Measurements from ENCODE around the gene CSF2. TPM values are rescaled to one million over a fixed set of nuclear protein-coding genes. Genes with fewer than 3 reads are reported as not detected.

CSF2 gene
- total RNA-seq, 4 donors from 2014 or later: not detected

DNA sequence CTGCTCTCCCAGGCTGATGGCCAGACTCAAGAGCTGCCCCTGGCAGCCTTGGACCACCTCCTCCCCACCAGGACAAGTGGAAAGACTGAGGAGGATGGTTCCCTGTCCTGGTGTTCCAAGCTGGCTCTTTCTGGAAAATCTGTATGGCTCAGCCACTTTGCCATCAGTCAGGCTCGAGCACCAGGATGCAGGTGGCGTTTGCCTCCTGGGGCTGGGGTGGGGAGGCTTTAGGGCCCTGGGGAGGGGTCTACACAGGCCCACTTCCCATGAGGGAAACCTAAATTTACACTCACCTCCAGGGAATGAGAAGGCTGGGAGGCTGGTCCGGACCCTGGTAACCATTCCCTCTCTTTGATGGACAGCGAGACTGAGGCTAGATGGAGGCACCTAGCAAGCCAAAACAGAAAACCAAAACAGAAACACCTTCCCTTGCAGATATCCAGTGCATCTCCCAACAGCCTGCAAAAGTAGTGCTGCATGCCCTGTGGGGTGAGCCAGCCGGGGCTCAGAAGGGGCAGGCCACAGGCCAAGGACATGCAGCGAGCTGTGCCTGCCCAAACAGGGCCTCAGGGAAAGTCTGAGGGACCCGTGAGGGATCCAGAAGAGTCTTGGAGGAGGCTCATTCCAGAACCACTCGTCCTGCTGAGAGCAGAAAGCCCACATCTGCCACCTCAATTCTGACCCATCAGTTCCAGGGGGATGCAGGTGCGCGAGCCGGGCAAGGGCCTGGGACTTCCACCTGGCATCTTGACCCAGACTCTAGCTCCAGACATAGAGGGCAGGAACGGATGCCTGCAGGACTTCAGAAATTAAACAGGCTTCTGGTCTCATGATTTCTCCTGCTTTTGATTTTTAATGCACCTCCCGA lies 5.4 kb upstream of the CSF2 start:
- Histone ChIP-seq H3K4me3 (no peak overlapping the region), H3K27ac (no peak overlapping the region), H3K4me1 (no peaks in the 10 kb centered on the region), H3K9me3 (no peaks in the 10 kb centered on the region), H3K36me3 (no peaks in the 10 kb centered on the region), H3K27me3 (no peaks in the 10 kb centered on the region)
- TF ChIP-seq, protein P1, sequence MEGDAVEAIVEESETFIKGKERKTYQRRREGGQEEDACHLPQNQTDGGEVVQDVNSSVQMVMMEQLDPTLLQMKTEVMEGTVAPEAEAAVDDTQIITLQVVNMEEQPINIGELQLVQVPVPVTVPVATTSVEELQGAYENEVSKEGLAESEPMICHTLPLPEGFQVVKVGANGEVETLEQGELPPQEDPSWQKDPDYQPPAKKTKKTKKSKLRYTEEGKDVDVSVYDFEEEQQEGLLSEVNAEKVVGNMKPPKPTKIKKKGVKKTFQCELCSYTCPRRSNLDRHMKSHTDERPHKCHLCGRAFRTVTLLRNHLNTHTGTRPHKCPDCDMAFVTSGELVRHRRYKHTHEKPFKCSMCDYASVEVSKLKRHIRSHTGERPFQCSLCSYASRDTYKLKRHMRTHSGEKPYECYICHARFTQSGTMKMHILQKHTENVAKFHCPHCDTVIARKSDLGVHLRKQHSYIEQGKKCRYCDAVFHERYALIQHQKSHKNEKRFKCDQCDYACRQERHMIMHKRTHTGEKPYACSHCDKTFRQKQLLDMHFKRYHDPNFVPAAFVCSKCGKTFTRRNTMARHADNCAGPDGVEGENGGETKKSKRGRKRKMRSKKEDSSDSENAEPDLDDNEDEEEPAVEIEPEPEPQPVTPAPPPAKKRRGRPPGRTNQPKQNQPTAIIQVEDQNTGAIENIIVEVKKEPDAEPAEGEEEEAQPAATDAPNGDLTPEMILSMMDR (IDR thresholded peaks at IDR 0.05): no peak
- TF ChIP-seq POLR2A (IDR thresholded peaks at IDR 0.05): no peak
- DNase-seq: peak in 1 of 3 donors; percentile 31

DNA sequence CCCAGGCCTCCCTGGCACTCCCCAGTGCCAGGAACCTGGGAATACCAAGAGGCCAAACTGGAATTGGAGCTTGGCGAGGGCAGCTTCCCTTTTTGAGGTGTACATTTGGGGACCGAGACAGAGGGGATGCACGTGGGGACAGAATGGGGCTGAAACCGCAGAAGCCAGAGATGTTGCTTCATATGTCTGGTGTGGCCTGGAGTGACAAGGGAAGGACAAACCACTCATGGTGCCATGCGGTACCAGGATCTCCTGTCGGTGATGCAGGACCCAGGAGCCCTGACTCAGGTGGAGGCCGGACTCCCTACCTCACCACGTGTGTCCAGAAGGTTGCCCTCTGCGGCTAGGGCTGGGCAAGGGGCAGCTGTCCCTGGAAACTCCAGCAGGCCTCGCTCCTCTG lies 4.0 kb upstream of the CSF2 start:
- peak in 1 of 3 donors; percentile 28 for DNase-seq
- TF ChIP-seq, protein P1 (IDR thresholded peaks at IDR 0.05): no peak
- TF ChIP-seq POLR2A (IDR thresholded peaks at IDR 0.05): no peak
- no peaks in the 10 kb centered on the region for H3K27me3 ChIP-seq
- no peak overlapping the region for H3K27ac ChIP-seq
- H3K4me3 ChIP-seq: no peak overlapping the region
- H3K4me1 ChIP-seq: no peaks in the 10 kb centered on the region
- no peaks in the 10 kb centered on the region for H3K36me3 ChIP-seq
- no peaks in the 10 kb centered on the region for H3K9me3 ChIP-seq

DNA sequence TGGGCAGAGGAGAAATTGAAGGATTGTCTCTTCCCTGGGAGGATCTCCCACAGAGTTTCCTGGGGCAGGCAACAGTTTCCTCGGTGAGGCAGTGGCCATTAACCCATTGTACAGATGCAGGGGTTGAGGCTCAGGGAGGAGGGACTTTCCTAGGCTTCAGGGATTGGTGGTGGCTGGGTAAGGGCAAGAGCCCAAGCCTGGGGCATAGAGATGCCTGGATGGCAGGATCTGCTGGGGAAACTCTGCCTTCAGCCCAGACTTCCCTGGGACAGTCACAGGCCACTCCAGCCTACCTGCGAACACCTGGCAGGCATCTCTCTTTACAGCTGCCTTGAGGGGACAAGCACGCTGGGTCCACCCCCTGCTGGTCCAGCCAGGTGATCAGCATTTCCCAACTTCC lies 3.6 kb upstream of the CSF2 start:
- H3K4me3 ChIP-seq: no peak overlapping the region
- no peaks in the 10 kb centered on the region for H3K9me3 ChIP-seq
- TF ChIP-seq, protein P1 (IDR thresholded peaks at IDR 0.05): no peak
- TF ChIP-seq POLR2A (IDR thresholded peaks at IDR 0.05): no peak
- DNase-seq: peak in 1 of 3 donors; percentile 15
- no peaks in the 10 kb centered on the region for H3K4me1 ChIP-seq
- no peaks in the 10 kb centered on the region for H3K27me3 ChIP-seq
- H3K36me3 ChIP-seq: no peaks in the 10 kb centered on the region
- no peak overlapping the region for H3K27ac ChIP-seq

- TF ChIP-seq POLR2A (IDR thresholded peaks at IDR 0.05): no peak
- TF ChIP-seq, protein P1 (IDR thresholded peaks at IDR 0.05): no peak
- Histone ChIP-seq H3K4me1 (no peaks in the 10 kb centered on the region), H3K27ac (no peak overlapping the region), H3K36me3 (no peaks in the 10 kb centered on the region), H3K27me3 (no peaks in the 10 kb centered on the region), H3K9me3 (no peaks in the 10 kb centered on the region), H3K4me3 (no peak overlapping the region)
- DNase-seq: peak in 1 of 3 donors; percentile 12
Observed at GRCh38 chr5:132070460-132071337, 2.9 kb upstream of the CSF2 start.

DNA sequence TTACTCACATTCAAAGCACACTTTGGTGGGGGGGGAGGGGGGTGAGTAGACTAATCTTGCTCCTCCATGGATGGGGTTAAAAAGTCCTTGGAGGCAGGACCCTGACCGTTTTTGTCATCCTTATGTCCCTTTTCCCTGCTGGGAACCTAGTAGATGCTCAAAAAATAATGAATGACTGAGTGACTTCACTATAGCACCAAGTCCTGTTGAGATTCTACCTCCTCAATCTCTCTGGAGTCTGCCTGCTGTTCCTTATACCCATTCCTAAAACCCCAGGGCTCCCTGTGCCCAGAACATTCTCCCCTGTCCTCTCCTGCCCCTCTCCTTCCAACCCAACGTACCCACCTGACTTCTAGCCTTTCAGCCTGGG lies 2.3 kb upstream of the CSF2 start:
- no peak for TF ChIP-seq POLR2A (IDR thresholded peaks at IDR 0.05)
- TF ChIP-seq, protein P1 (IDR thresholded peaks at IDR 0.05): no peak

More for the DNA sequence above, 2.3 kb upstream of the CSF2 start:
- no peaks in the 10 kb centered on the region for H3K36me3 ChIP-seq
- no peak overlapping the region for H3K4me3 ChIP-seq
- no peaks in the 10 kb centered on the region for H3K9me3 ChIP-seq
- no peak overlapping the region for H3K27ac ChIP-seq
- no peaks in the 10 kb centered on the region for H3K4me1 ChIP-seq
- H3K27me3 ChIP-seq: no peaks in the 10 kb centered on the region
- DNase-seq: no peak
